ENCODE measurements around the gene CNGA4. TPM values are rescaled to one million over a fixed set of nuclear protein-coding genes. Genes with fewer than 3 reads are reported as not detected.

Gene CNGA4
- total RNA-seq, 4 donors from 2014 or later = 0.38 TPM; not detected in 3

DNA sequence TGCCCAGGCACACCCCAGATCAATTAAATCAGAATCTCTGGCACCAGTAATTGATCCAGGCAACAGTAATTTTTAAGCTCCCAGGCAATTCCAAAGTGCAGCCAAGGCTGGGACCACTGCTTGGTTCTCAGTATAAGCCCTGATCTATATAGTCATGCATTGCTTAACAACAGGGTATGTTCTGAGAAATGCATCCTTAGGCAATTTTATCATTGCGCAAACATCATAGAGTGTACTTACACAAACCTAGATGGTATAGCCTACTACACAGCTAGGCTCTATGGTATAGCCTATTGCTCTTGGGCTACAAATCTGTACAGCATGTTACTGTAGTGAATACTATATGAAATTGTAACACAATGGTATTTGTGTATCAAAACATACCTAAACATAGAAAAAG lies 34.2 kb upstream of the CNGA4 start:
- intact Hi-C loops (cut with DNase I) = no loop called here
- no peaks in the 10 kb centered on the region for H3K4me1 ChIP-seq
- DNase-seq = no peak
- H3K27me3 ChIP-seq = no peaks in the 10 kb centered on the region
- H3K9me3 ChIP-seq = no peaks in the 10 kb centered on the region
- TF ChIP-seq CTCF (IDR thresholded peaks at IDR 0.05) (no peak), POLR2A (IDR thresholded peaks at IDR 0.05) (no peak)
- 90 to 93% methylated on average over 1 of the region's 1 CpG for WGBS, 2 donors
- H3K4me3 ChIP-seq = no peak overlapping the region
- H3K36me3 ChIP-seq = peaks cover 0 to 57% (median 2%) of the 10 kb centered on the region in 3 donors
- no peak overlapping the region for H3K27ac ChIP-seq

DNA sequence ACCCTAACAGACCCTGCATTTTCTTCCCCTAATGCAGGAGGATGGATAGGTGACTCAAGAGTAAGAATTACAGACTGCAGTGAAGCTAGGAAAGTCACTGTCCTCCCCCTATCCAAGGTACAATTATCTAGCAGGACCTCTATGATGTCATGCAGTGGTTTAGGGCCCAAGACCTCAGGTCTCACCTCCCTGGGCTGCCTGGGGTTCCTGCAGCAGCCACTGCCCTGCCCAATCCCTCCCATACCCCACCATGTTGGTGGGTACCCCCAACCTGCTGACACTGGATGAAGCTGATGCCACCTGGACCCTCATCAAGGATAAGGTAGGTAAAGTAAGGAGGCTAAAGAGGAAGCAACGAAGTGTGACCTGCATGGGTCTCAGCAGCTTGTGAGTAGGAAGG lies 33.5 kb upstream of the CNGA4 start, which contains the start of gene C11orf42:
TSS of gene C11orf42 (plus strand) at position 192 of the 400 bp plus-strand sequence. CDS start at position 251, 59 bp downstream.
- H3K27ac ChIP-seq = no peak within 1 kb of the TSS
- intact Hi-C loops (cut with DNase I) = no loop called here
- H3K36me3 ChIP-seq = peaks cover 0 to 64% (median 8%) of the 10 kb centered on the region in 3 donors
- DNase-seq = no peak
- 80 to 89% methylated on average over 1 of the region's 1 CpG for WGBS, 2 donors
- TF ChIP-seq POLR2A (IDR thresholded peaks at IDR 0.05) (no peak), CTCF (IDR thresholded peaks at IDR 0.05) (no peak)
- no peak within 1 kb of the TSS for H3K4me3 ChIP-seq
- H3K27me3 ChIP-seq = no peaks in the 10 kb centered on the region
- no peaks in the 10 kb centered on the region for H3K4me1 ChIP-seq
- no peaks in the 10 kb centered on the region for H3K9me3 ChIP-seq

GRCh38 chr11:6206456-6207180 lies 32.3 kb upstream of the CNGA4 start:
- intact Hi-C loops (cut with DNase I) = no loop called here
- 78 to 82% methylated on average over 3 of the region's 3 CpGs for WGBS, 2 donors
- H3K27ac ChIP-seq = no peak overlapping the region
- TF ChIP-seq POLR2A (IDR thresholded peaks at IDR 0.05) (no peak), CTCF (IDR thresholded peaks at IDR 0.05) (no peak)
- no peaks in the 10 kb centered on the region for H3K9me3 ChIP-seq
- DNase-seq = no peak
- H3K4me1 ChIP-seq = no peaks in the 10 kb centered on the region
- peaks cover 0 to 76% (median 18%) of the 10 kb centered on the region in 3 donors for H3K36me3 ChIP-seq
- H3K27me3 ChIP-seq = no peaks in the 10 kb centered on the region
- no peak overlapping the region for H3K4me3 ChIP-seq

DNA sequence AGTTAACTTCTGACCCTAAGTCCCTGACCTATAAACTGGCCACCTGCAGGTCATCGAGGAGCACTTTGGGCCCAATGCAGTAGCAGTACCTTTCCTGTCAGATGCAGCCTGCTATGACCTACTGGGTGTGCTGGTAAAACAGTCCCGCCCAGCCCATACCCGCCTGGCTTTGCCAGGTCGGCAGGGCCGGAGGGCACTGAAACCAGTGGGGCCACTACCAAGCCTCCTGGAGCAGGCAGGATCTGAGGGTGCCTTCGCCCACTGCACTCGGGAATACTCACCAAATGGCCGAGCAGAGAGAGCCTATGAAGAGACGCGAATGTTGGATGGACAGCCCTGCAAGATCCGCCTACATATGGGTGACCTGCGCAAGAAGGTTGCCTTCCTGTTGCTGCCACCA lies 29.1 kb upstream of the CNGA4 start:
- intact Hi-C loops (cut with DNase I) = no loop called here
- peaks cover 0 to 99% (median 27%) of the 10 kb centered on the region in 3 donors for H3K36me3 ChIP-seq
- H3K27ac ChIP-seq = no peak overlapping the region
- 100% methylated on average over 1 to 2 of the region's 12 CpGs for WGBS, 2 donors
- H3K4me1 ChIP-seq = no peaks in the 10 kb centered on the region
- H3K9me3 ChIP-seq = no peaks in the 10 kb centered on the region
- TF ChIP-seq CTCF (IDR thresholded peaks at IDR 0.05) (no peak), POLR2A (IDR thresholded peaks at IDR 0.05) (no peak)
- no peak for DNase-seq
- no peak overlapping the region for H3K4me3 ChIP-seq
- no peaks in the 10 kb centered on the region for H3K27me3 ChIP-seq

- H3K4me1 ChIP-seq = no peaks in the 10 kb centered on the region
- H3K36me3 ChIP-seq = peaks cover 0 to 99% (median 27%) of the 10 kb centered on the region in 3 donors
- TF ChIP-seq POLR2A (IDR thresholded peaks at IDR 0.05) = no peak
- no peak for TF ChIP-seq CTCF (IDR thresholded peaks at IDR 0.05)
- H3K4me3 ChIP-seq = no peak overlapping the region
- no peak overlapping the region for H3K27ac ChIP-seq
- no peaks in the 10 kb centered on the region for H3K27me3 ChIP-seq
- WGBS, 2 donors = 96 to 97% methylated on average over 4 to 5 of the region's 9 CpGs
- no peak for DNase-seq
- H3K9me3 ChIP-seq = no peaks in the 10 kb centered on the region
- intact Hi-C loops (cut with DNase I) = no loop called here
Observed at GRCh38 chr11:6210274-6210955, 28.5 kb upstream of the CNGA4 start.
